ENCODE measurements around the gene EPG5.

DNA sequence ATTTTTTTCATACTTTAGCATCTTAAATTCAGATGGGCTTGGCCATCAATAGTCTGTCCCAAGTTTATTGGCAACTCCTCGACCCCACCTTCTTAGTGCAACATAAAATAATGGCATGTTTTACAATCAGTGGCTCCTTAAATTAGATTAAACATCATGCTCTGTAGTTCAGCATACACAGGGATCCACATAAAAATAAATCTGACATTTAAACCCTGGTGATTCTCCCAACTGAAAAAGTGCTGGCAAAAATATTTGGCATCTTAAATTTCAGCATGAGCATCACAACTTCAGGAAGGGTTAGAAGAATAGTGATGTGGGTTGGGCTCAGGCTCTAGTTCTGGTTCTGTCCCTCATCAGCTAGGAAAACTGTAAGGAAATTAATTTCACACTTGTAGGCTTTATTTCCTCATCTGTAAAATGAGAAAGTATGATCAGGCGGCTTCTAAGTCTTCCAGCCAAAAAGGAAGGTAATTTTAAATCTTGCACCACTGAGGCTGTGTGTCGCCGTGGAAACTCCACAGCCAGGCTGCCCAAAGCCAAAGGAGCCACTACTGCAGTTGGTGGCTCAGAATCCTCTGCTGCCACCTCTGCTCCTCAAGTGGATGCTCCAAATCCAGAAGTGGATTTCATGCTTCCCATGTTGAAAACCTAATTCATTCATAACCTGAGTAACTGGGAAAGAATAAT is 17.6 kb upstream of the EPG5 start:
- TF ChIP-seq, protein P1, sequence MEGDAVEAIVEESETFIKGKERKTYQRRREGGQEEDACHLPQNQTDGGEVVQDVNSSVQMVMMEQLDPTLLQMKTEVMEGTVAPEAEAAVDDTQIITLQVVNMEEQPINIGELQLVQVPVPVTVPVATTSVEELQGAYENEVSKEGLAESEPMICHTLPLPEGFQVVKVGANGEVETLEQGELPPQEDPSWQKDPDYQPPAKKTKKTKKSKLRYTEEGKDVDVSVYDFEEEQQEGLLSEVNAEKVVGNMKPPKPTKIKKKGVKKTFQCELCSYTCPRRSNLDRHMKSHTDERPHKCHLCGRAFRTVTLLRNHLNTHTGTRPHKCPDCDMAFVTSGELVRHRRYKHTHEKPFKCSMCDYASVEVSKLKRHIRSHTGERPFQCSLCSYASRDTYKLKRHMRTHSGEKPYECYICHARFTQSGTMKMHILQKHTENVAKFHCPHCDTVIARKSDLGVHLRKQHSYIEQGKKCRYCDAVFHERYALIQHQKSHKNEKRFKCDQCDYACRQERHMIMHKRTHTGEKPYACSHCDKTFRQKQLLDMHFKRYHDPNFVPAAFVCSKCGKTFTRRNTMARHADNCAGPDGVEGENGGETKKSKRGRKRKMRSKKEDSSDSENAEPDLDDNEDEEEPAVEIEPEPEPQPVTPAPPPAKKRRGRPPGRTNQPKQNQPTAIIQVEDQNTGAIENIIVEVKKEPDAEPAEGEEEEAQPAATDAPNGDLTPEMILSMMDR (IDR thresholded peaks at IDR 0.05): no peak
- TF ChIP-seq POLR2AphosphoS5 (IDR thresholded peaks at IDR 0.05) (no peak), POLR2A (IDR thresholded peaks at IDR 0.05) (no peak)

Measured in upper lobe of left lung (tissue), 4 donors.